ENCODE measurements around the gene CDH13.

- no peak for TF ChIP-seq CTCF (conservative IDR thresholded peaks at IDR 0.05; ENCODE audit: low read depth, low read length)
- no peak for TF ChIP-seq EZH2 (IDR thresholded peaks at IDR 0.05; ENCODE audit: borderline replicate concordance, low read depth, low read length, poor library complexity, severe bottlenecking)
Observed at GRCh38 chr16:83105279-83106077, 478.7 kb downstream of the CDH13 start.

All from A673 (cell line).